GM20000 (cell line): ENCODE measurements around the gene IL1R2.

Source experiments
- DNase-seq: peaks from one replicate; pipeline ENCODE4 v3.0.0; 2012; ENCODE audit warnings: low spot score
- CTCF ChIP-seq: IDR thresholded peaks from 2 replicates; pipeline ENCODE4 v1.5.1; 2012; ENCODE audit warnings: mild to moderate bottlenecking, control low read depth; ENCODE audit errors: extremely low read depth, missing control alignments

The IL1R2 gene, protein sequence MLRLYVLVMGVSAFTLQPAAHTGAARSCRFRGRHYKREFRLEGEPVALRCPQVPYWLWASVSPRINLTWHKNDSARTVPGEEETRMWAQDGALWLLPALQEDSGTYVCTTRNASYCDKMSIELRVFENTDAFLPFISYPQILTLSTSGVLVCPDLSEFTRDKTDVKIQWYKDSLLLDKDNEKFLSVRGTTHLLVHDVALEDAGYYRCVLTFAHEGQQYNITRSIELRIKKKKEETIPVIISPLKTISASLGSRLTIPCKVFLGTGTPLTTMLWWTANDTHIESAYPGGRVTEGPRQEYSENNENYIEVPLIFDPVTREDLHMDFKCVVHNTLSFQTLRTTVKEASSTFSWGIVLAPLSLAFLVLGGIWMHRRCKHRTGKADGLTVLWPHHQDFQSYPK

GRCh38 chr2:101991721-101992145 lies at the start of gene IL1R2:
Gene IL1R2 (plus strand): TSS chr2:101991960. CDS start chr2:102008576, 16,616 bp downstream.
- DNase-seq, result no peak
- no peak for TF ChIP-seq CTCF

DNA sequence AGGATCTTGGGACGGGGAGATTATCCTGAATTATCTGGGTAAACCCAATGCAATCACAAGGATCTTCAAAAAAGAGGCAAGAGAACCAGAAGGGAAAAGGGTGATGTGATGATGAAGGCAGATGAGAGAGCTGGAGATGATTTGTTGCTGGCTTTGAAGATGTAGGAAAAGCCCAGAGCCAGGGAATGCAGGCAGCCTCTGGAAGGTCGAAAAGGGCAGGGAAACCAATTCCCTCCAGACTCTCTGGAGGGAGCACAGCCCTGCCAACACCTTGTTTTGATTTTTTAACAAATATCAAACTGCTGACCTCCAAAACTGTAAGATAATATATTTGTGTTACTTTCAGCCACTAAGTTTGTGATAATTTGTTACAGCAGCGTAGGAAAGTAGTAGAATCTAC lies 48.9 kb upstream of the IL1R2 start:
- no peak for DNase-seq

GRCh38 chr2:101946372-101947039 lies 45.3 kb upstream of the IL1R2 start:
- no peak for TF ChIP-seq CTCF
- DNase-seq, result no peak

More for the DNA sequence above, 48.9 kb upstream of the IL1R2 start:
- TF ChIP-seq CTCF, result no peak

- no peak for DNase-seq
- no peak for TF ChIP-seq CTCF
Observed at GRCh38 chr2:101947374-101947773, 44.4 kb upstream of the IL1R2 start.

DNA sequence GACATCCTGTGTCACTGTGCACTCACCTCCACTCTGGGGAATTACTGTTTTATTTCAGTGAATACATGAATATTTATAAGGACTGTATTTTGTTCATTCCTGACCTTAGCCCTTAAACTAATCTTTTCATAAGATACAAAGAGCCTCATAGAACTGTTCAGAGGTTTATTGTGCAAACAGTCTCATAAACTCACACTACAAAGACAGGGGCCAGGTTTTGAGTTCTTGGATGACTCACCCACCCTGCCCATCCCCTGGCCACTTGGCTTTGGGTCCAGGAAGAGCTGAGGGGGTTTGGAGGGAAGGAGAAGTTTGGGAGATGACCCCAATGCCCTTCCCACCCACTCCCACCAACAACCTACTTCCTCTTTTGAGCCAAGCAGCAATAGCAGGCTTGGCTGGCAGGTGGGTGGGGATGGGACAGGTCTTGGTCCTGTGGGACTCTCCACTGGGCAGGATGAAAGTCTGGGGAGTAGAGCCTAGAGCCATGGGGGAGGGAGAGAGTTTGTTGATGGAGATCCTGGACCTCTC lies 43.1 kb upstream of the IL1R2 start:
- no peak for DNase-seq
- no peak for TF ChIP-seq CTCF

DNA sequence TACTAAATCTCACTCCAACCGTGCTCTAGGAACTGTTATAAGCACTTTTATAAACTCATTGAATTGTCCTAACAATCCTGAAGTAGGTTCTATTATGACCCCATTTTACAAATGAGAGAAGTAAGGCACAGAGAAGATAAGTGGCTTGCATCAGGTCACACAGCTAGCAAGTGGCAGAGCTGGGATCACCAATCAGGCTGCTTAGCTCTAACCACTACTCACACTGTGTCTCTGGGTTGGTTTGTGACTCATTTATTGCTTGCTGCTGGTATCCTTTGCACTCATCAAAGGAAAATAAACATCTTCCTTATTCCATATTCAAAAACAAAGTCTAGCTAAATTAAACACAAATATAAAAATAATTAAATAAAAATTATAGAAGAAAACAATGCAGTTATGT lies 42.5 kb upstream of the IL1R2 start:
- no peak for DNase-seq
- TF ChIP-seq CTCF, result no peak

GRCh38 chr2:101951296-101951695 lies 40.5 kb upstream of the IL1R2 start:
- TF ChIP-seq CTCF, result no peak
- no peak for DNase-seq
